NCI-H146 treated with DMSO at 0.1 percent for 48 hours (cell line): ENCODE data around the gene GOSR1.
"Not testable (repeated sequence)": the region's sequence is repeated elsewhere in the genome, so short reads cannot be mapped to it uniquely, and the experiment has no call there.

Source experiments
- DNase-seq: peaks from one replicate; lab custom pipeline; 2025; ENCODE audit not compliant: unreplicated experiment; lab: John Stamatoyannopoulos, UW

Gene GOSR1

GRCh38 chr17:30560117-30561026 is 83.2 kb downstream of the GOSR1 start:
- DNase-seq, result not testable (repeated sequence)

GRCh38 chr17:30561766-30562165 is 84.6 kb downstream of the GOSR1 start:
- not testable (repeated sequence) for DNase-seq

- not testable (repeated sequence) for DNase-seq
These were observed 86.1 kb downstream of the GOSR1 start for GRCh38 chr17:30563131-30563904.

- not testable (repeated sequence) for DNase-seq
These were observed 86.7 kb downstream of the GOSR1 start for GRCh38 chr17:30563905-30564390.

- DNase-seq, result peak; percentile 44
These were observed 87.3 kb downstream of the GOSR1 start for GRCh38 chr17:30564422-30565072.

- no peak for DNase-seq
These were observed 88.1 kb downstream of the GOSR1 start for GRCh38 chr17:30565073-30565935.

- not testable (repeated sequence) for DNase-seq
These were observed 88.9 kb downstream of the GOSR1 start for GRCh38 chr17:30566104-30566503.

GRCh38 chr17:30566516-30567225 is 89.5 kb downstream of the GOSR1 start:
- DNase-seq, result not testable (repeated sequence)

GRCh38 chr17:30567231-30568116 is 90.3 kb downstream of the GOSR1 start:
- no peak for DNase-seq

GRCh38 chr17:30568117-30568430 is 90.9 kb downstream of the GOSR1 start:
- no peak for DNase-seq

- not testable (repeated sequence) for DNase-seq
These were observed 92.4 kb downstream of the GOSR1 start for GRCh38 chr17:30569531-30570175.

GRCh38 chr17:30570191-30570590 is 93.0 kb downstream of the GOSR1 start:
- no peak for DNase-seq

GRCh38 chr17:30570596-30571265 is 93.5 kb downstream of the GOSR1 start:
- no peak for DNase-seq

- DNase-seq, result not testable (repeated sequence)
These were observed 94.2 kb downstream of the GOSR1 start for GRCh38 chr17:30571404-30571803.

- no peak for DNase-seq
These were observed 94.7 kb downstream of the GOSR1 start for GRCh38 chr17:30571921-30572320.

GRCh38 chr17:30572651-30573554 is 95.7 kb downstream of the GOSR1 start:
- DNase-seq, result not testable (repeated sequence)
